NCI-H1694 treated with DMSO at 0.1 percent for 48 hours (cell line): ENCODE data around the gene PRR9.

ENCODE experiments used
- DNase-seq: peaks from one replicate; lab custom pipeline; 2025; lab: John Stamatoyannopoulos, UW

PRR9 gene

DNA sequence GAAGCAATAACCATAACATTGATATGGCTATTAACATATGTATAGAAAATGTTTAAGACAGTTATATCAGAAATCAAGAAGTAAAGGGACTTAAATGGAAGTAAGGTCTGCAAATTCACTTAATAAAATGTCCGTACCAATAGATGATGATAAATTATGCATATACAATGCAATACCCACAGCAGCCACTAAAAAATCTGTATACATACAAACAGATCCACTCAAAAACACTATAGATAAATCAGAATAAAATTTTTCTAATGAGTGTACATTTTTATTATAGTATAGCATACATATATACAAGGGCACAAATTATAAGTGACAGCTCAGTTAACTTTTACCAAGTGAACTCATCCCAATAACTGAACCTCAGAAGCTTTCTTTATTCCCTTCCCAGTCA is 48.1 kb downstream of the PRR9 start:
- DNase-seq = no peak
